Chondrocyte (in vitro differentiated cells): ENCODE results near the gene MAP2K5. TPM values are rescaled to one million over a fixed set of nuclear protein-coding genes. Genes with fewer than 3 reads are reported as not detected.

ENCODE experiments used
- DNase-seq: peaks from one replicate; pipeline ENCODE4 v3.0.0; 2021; ENCODE audit warnings: mixed read lengths, low spot score
- H3K27ac Mint-ChIP-seq: one replicate; pipeline ENCODE4 v1.8.0; 2021; ENCODE audit warnings: mild to moderate bottlenecking, moderate library complexity, mixed read lengths; ENCODE audit not compliant: unreplicated experiment
- H3K27me3 Mint-ChIP-seq: 2 replicates; pipeline ENCODE4 v1.8.0; 2021; ENCODE audit warnings: low read depth, mixed read lengths
- H3K36me3 Mint-ChIP-seq: 2 replicates; pipeline ENCODE4 v1.8.0; 2021; ENCODE audit warnings: low read depth, mixed read lengths
- H3K4me1 Mint-ChIP-seq: 2 replicates; pipeline ENCODE4 v1.8.0; 2021; ENCODE audit warnings: low read depth, mild to moderate bottlenecking, mixed read lengths
- H3K4me3 Mint-ChIP-seq: one replicate; pipeline ENCODE4 v1.8.0; 2021; ENCODE audit warnings: mild to moderate bottlenecking, moderate library complexity, mixed read lengths; ENCODE audit not compliant: unreplicated experiment
- H3K9me3 Mint-ChIP-seq: 2 replicates; pipeline ENCODE4 v1.8.0; 2021; ENCODE audit warnings: low read depth, mixed read lengths
- total RNA-seq: library from RNA; stranded (reverse); gene quantifications from 3 replicates; pipeline ENCODE4 v1.2.1, GENCODE V29; 2021
- TF ChIP-seq, protein P1 (sequence below): fragments of 200-600 bp; sonication (generic); IDR thresholded peaks from 2 replicates; pipeline ENCODE4 v1.5.0; 2021; ENCODE audit warnings: antibody characterized with exemption, mild to moderate bottlenecking, moderate library complexity

Gene MAP2K5
- total RNA-seq, 1 donor from 2014 or later: 14.0 TPM

DNA sequence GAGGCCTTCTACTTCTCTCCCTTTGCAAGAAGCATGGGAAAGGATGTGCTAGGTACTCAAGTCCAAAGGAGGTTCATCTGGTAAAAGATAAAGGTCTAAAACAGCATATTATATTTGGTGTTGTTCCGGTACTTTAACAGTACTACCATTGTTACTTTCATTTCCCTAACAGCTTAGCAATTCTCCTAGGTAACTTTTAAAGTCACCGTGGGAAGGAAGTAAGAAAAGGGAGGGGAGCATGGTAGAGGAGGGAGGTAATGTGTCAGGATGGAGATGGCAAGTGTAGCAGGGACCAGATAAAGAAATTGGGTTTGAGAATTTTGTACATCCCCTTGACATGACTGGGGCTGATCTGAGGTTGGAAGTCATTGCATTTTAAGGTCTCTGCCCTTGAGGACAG is 193.4 kb downstream of the MAP2K5 start:
- Mint-ChIP-seq H3K27me3 (no peaks in the 10 kb centered on the region), H3K27ac (no peak overlapping the region), H3K4me1 (peaks cover 2% of the 10 kb centered on the region), H3K4me3 (no peak overlapping the region), H3K36me3 (no peaks in the 10 kb centered on the region), H3K9me3 (no peaks in the 10 kb centered on the region)
- TF ChIP-seq, protein P1, sequence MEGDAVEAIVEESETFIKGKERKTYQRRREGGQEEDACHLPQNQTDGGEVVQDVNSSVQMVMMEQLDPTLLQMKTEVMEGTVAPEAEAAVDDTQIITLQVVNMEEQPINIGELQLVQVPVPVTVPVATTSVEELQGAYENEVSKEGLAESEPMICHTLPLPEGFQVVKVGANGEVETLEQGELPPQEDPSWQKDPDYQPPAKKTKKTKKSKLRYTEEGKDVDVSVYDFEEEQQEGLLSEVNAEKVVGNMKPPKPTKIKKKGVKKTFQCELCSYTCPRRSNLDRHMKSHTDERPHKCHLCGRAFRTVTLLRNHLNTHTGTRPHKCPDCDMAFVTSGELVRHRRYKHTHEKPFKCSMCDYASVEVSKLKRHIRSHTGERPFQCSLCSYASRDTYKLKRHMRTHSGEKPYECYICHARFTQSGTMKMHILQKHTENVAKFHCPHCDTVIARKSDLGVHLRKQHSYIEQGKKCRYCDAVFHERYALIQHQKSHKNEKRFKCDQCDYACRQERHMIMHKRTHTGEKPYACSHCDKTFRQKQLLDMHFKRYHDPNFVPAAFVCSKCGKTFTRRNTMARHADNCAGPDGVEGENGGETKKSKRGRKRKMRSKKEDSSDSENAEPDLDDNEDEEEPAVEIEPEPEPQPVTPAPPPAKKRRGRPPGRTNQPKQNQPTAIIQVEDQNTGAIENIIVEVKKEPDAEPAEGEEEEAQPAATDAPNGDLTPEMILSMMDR: no peak
- no peak for DNase-seq

DNA sequence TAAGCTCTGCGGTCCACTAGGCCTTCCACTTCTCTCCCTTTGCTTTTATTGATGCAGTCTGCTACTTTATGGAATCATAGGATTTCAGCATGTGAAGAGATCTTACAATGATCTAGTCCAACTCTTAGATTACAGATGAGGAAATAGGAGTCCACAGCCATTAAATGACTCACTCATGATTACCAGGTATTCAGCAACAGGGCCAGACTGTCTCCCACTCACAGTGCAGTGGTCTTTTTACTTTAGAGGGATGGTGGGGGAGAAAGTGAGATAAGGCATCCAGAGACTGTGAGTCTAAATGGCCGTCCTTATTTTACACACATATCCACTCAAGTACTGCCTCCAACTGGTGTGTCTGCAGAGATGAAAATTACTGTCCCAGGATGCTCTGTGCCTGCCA is 194.3 kb downstream of the MAP2K5 start:
- Mint-ChIP-seq H3K4me1 (no peaks in the 10 kb centered on the region), H3K27ac (no peak overlapping the region), H3K36me3 (peaks cover 1% of the 10 kb centered on the region), H3K27me3 (no peaks in the 10 kb centered on the region), H3K9me3 (no peaks in the 10 kb centered on the region), H3K4me3 (no peak overlapping the region)
- TF ChIP-seq, protein P1: no peak
- DNase-seq: no peak

DNA sequence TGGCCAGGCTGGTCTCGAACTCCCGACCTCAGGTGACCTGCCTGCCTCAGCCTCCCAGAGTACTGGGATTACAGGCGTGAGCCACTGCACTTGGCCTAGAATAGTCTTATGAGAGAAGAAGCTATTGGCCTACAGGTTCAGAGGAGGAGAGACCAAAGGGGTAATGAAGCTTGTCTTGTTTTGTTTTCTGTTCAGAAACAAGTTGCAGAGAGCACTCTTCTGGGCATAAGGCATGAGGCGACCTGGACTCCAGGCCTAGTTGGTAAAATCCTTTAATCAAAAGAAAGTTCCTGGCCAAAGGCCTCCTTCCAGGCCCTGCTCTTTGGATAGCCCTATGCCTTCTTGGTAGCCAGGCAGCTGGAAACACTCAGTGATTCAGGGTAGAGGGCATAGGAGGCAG is 195.6 kb downstream of the MAP2K5 start:
- Mint-ChIP-seq H3K4me3 (no peak overlapping the region), H3K27ac (no peak overlapping the region), H3K4me1 (no peaks in the 10 kb centered on the region), H3K27me3 (no peaks in the 10 kb centered on the region), H3K9me3 (no peaks in the 10 kb centered on the region), H3K36me3 (peaks cover 1% of the 10 kb centered on the region)
- TF ChIP-seq, protein P1: no peak
- DNase-seq: no peak

DNA sequence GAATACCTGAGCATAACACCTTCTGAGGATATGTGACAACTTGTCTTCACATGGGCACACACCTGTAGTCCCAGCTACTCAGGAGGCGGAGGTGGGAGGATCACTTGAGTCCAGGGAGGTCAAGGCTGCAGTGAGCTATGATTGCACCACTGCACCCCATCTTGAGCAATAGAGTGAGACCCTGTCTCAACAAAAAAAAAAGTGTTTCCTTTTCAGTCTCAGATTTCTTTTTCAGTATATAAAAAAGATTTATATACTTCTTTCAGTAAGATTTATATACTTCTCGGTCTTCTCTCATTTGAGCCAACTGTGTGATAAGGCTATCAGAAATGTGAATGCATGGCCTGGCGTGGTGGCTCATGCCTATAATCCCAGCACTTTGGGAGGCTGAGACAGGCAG is 197.9 kb downstream of the MAP2K5 start:
- Mint-ChIP-seq H3K27me3 (no peaks in the 10 kb centered on the region), H3K9me3 (no peaks in the 10 kb centered on the region), H3K4me1 (peaks cover 8% of the 10 kb centered on the region), H3K4me3 (no peak overlapping the region), H3K36me3 (peaks cover 1% of the 10 kb centered on the region), H3K27ac (no peak overlapping the region)
- TF ChIP-seq, protein P1: no peak
- no peak for DNase-seq

DNA sequence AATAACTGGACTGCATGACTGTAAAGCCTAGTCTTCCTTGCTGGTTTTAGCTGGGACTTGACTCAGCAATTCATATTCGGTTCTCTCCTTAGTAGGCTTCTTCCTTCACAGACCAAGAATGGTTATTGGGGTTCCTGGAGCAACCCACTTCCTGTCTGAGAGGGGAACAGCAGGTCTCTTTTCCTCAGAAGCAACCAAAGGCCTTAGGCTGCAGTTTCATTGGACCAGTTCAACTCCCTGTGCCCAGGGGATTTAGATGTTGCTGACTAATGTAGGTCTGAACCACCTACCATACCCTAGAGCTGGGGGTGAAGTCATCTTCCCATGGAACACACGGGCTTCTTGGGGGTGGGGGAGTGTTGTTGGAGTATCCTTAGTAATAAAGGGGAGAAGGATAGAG is 198.8 kb downstream of the MAP2K5 start:
- Mint-ChIP-seq H3K27ac (no peak overlapping the region), H3K36me3 (peaks cover 1% of the 10 kb centered on the region), H3K9me3 (no peaks in the 10 kb centered on the region), H3K4me3 (no peak overlapping the region), H3K27me3 (no peaks in the 10 kb centered on the region), H3K4me1 (peaks cover 16% of the 10 kb centered on the region)
- TF ChIP-seq, protein P1: no peak
- no peak for DNase-seq
